Trophoblast cell (in vitro differentiated cells and primary cell): ENCODE data around the gene MYO3A.

Experiments
- DNase-seq, 2 donors: peaks; one replicate each; pipeline ENCODE4 v3.0.0-alpha.2; 2016
- H2AFZ ChIP-seq: 2 replicates; pipeline ENCODE4 v1.6.1; 2013; ENCODE audit warnings: low read length, moderate library complexity, mild to moderate bottlenecking; ENCODE audit not compliant: insufficient read depth, poor library complexity
- H2AK5ac ChIP-seq: 2 replicates; pipeline ENCODE4 v1.6.1; 2013; ENCODE audit warnings: mild to moderate bottlenecking, low read length
- H2BK120ac ChIP-seq: 2 replicates; pipeline ENCODE4 v1.6.1; 2013; ENCODE audit warnings: low read length, mild to moderate bottlenecking, moderate library complexity; ENCODE audit not compliant: insufficient read depth, poor library complexity
- H2BK12ac ChIP-seq: 2 replicates; pipeline ENCODE4 v1.6.1; 2013; ENCODE audit warnings: mild to moderate bottlenecking, low read length, moderate library complexity
- H2BK5ac ChIP-seq: 2 replicates; pipeline ENCODE4 v1.6.1; 2013; ENCODE audit warnings: low read length, low read depth, moderate library complexity, mild to moderate bottlenecking; ENCODE audit not compliant: poor library complexity
- H3K14ac ChIP-seq: 2 replicates; pipeline ENCODE4 v1.6.1; 2013; ENCODE audit warnings: mild to moderate bottlenecking, low read length
- H3K18ac ChIP-seq: 2 replicates; pipeline ENCODE4 v1.6.1; 2013; ENCODE audit warnings: mild to moderate bottlenecking, low read length
- H3K23ac ChIP-seq: 2 replicates; pipeline ENCODE4 v1.6.1; 2013; ENCODE audit warnings: low read length
- H3K27ac ChIP-seq: 2 replicates; pipeline ENCODE4 v1.5.1; 2013; ENCODE audit warnings: low read depth, mild to moderate bottlenecking, inconsistent platforms, low read length, moderate library complexity
- H3K27me3 ChIP-seq: 2 replicates; pipeline ENCODE4 v1.6.1; 2013; ENCODE audit warnings: inconsistent platforms, mild to moderate bottlenecking, low read length, moderate library complexity; ENCODE audit not compliant: insufficient read depth
- H3K36me3 ChIP-seq, 2 experiments: 1 replicate in 1 of 2; 2 replicates in 1 of 2; pipeline ENCODE4 v1.6.1; 2013; ENCODE audit warnings: low read length in 2 of 2, mild to moderate bottlenecking in 2 of 2, moderate library complexity in 1 of 2; ENCODE audit not compliant: insufficient read depth in 2 of 2, control insufficient read depth in 1 of 2
- H3K4ac ChIP-seq: 2 replicates; pipeline ENCODE4 v1.6.1; 2013; ENCODE audit warnings: low read depth, mild to moderate bottlenecking, low read length, moderate library complexity
- H3K4me1 ChIP-seq, 2 experiments: 1 replicate in 1 of 2; 2 replicates in 1 of 2; pipeline ENCODE4 v1.6.1; 2013; ENCODE audit warnings: low read length in 2 of 2, mild to moderate bottlenecking in 2 of 2, moderate library complexity in 1 of 2; ENCODE audit not compliant: insufficient read depth in 2 of 2, control insufficient read depth in 1 of 2
- H3K4me2 ChIP-seq: 2 replicates; pipeline ENCODE4 v1.6.1; 2013; ENCODE audit warnings: inconsistent platforms, mild to moderate bottlenecking, low read length, moderate library complexity
- H3K4me3 ChIP-seq: 2 replicates; pipeline ENCODE4 v1.5.1; 2013; ENCODE audit warnings: mild to moderate bottlenecking, low read depth, low read length, inconsistent platforms
- H3K79me1 ChIP-seq: one replicate; pipeline ENCODE4 v1.6.1; 2013; ENCODE audit warnings: low read length
- H3K79me2 ChIP-seq: 2 replicates; pipeline ENCODE4 v1.6.1; 2013; ENCODE audit warnings: low read length, mild to moderate bottlenecking; ENCODE audit not compliant: control insufficient read depth, insufficient read depth, poor library complexity
- H3K9ac ChIP-seq: 2 replicates; pipeline ENCODE4 v1.6.1; 2013; ENCODE audit warnings: mild to moderate bottlenecking, low read length
- H3K9me3 ChIP-seq: 2 replicates; pipeline ENCODE4 v1.6.1; 2013; ENCODE audit warnings: low read depth, mild to moderate bottlenecking, control low read depth, inconsistent platforms, low read length; ENCODE audit not compliant: insufficient read depth
- H4K12ac ChIP-seq: 2 replicates; pipeline ENCODE4 v1.6.1; 2013; ENCODE audit warnings: low read depth, mild to moderate bottlenecking, low read length, moderate library complexity
- H4K8ac ChIP-seq: 2 replicates; pipeline ENCODE4 v1.6.1; 2013; ENCODE audit warnings: low read depth, mild to moderate bottlenecking, low read length, moderate library complexity
- H4K91ac ChIP-seq: one replicate; pipeline ENCODE4 v1.6.1; 2013; ENCODE audit warnings: low read depth, mild to moderate bottlenecking, low read length, moderate library complexity
- WGBS: extraction: QIAGEN DNeasy Blood & Tissue Kit; methylation state at CpG from one replicate; pipeline ENCODE4 v1.1.7; 2013; ENCODE audit warnings: missing lambda C conversion rate; ENCODE audit not compliant: insufficient read length, insufficient coverage; ENCODE audit errors: extremely low coverage; 5-methylcytosine and 5-hydroxymethylcytosine counted together

Gene MYO3A

GRCh38 chr10:25895856-25896255 is 38.2 kb upstream of the MYO3A start:
- H2BK120ac ChIP-seq = no peak overlapping the region
- no peak overlapping the region for H3K4ac ChIP-seq
- no peaks in the 10 kb centered on the region for H3K36me3 ChIP-seq
- no CpG with 5 or more reads among the region's 5 CpGs for WGBS
- no peak overlapping the region for H2AFZ ChIP-seq
- H3K79me1 ChIP-seq = no peaks in the 10 kb centered on the region
- no peaks in the 10 kb centered on the region for H3K4me1 ChIP-seq
- H3K27me3 ChIP-seq = no peaks in the 10 kb centered on the region
- no peak overlapping the region for H3K23ac ChIP-seq
- H2AK5ac ChIP-seq = no peak overlapping the region
- H3K27ac ChIP-seq = no peak overlapping the region
- no peak overlapping the region for H3K4me2 ChIP-seq
- H2BK12ac ChIP-seq = no peak overlapping the region
- H3K18ac ChIP-seq = no peak overlapping the region
- no peak overlapping the region for H3K4me3 ChIP-seq
- no peak overlapping the region for H2BK5ac ChIP-seq
- no peaks in the 10 kb centered on the region for H3K79me2 ChIP-seq
- DNase-seq = no peak
- H3K14ac ChIP-seq = no peak overlapping the region
- peaks cover 4% of the 10 kb centered on the region for H3K9me3 ChIP-seq
- no peak overlapping the region for H3K9ac ChIP-seq
- H4K91ac ChIP-seq = no peak overlapping the region
- H4K12ac ChIP-seq = no peak overlapping the region
- no peak overlapping the region for H4K8ac ChIP-seq

- H3K4me1 ChIP-seq = no peaks in the 10 kb centered on the region
- no peak overlapping the region for H4K12ac ChIP-seq
- H3K79me2 ChIP-seq = no peaks in the 10 kb centered on the region
- H3K4me3 ChIP-seq = no peak overlapping the region
- H3K4ac ChIP-seq = no peak overlapping the region
- H3K36me3 ChIP-seq = no peaks in the 10 kb centered on the region
- H2AFZ ChIP-seq = no peak overlapping the region
- no peak overlapping the region for H2BK120ac ChIP-seq
- H3K4me2 ChIP-seq = no peak overlapping the region
- H2AK5ac ChIP-seq = no peak overlapping the region
- H3K79me1 ChIP-seq = no peaks in the 10 kb centered on the region
- no peak overlapping the region for H2BK5ac ChIP-seq
- no CpG with 5 or more reads among the region's 3 CpGs for WGBS
- no peak overlapping the region for H4K8ac ChIP-seq
- no peak overlapping the region for H3K27ac ChIP-seq
- no peak overlapping the region for H3K9ac ChIP-seq
- no peak overlapping the region for H3K23ac ChIP-seq
- H3K14ac ChIP-seq = no peak overlapping the region
- DNase-seq = no peak
- H3K9me3 ChIP-seq = peaks cover 3% of the 10 kb centered on the region
- no peak overlapping the region for H2BK12ac ChIP-seq
- H3K18ac ChIP-seq = no peak overlapping the region
- H4K91ac ChIP-seq = no peak overlapping the region
- H3K27me3 ChIP-seq = no peaks in the 10 kb centered on the region
Observed at GRCh38 chr10:25896421-25896820, 37.6 kb upstream of the MYO3A start.

- Histone ChIP-seq H3K9ac (no peak overlapping the region), H3K27ac (no peak overlapping the region), H2BK120ac (no peak overlapping the region), H4K91ac (no peak overlapping the region), H3K4me3 (no peak overlapping the region), H2BK5ac (no peak overlapping the region), H3K79me1 (no peaks in the 10 kb centered on the region), H3K4me2 (no peak overlapping the region), H3K36me3 (no peaks in the 10 kb centered on the region), H3K27me3 (no peaks in the 10 kb centered on the region), H3K14ac (no peak overlapping the region), H3K79me2 (no peaks in the 10 kb centered on the region), H4K12ac (no peak overlapping the region), H3K4ac (no peak overlapping the region), H3K23ac (no peak overlapping the region), H3K4me1 (no peaks in the 10 kb centered on the region), H2AK5ac (no peak overlapping the region), H2BK12ac (no peak overlapping the region), H4K8ac (no peak overlapping the region), H2AFZ (no peak overlapping the region), H3K18ac (no peak overlapping the region), H3K9me3 (no peaks in the 10 kb centered on the region)
- no CpG with 5 or more reads among the region's 3 CpGs for WGBS
- no peak for DNase-seq
Observed at GRCh38 chr10:25899304-25899703, 34.7 kb upstream of the MYO3A start.

GRCh38 chr10:25901199-25901598 is 32.8 kb upstream of the MYO3A start:
- H3K14ac ChIP-seq = no peak overlapping the region
- WGBS = no CpG with 5 or more reads among the region's 4 CpGs

More at GRCh38 chr10:25901199-25901598, 32.8 kb upstream of the MYO3A start:
- Histone ChIP-seq H3K9ac (no peak overlapping the region), H2AK5ac (no peak overlapping the region), H3K4me2 (no peak overlapping the region), H3K9me3 (no peaks in the 10 kb centered on the region), H3K23ac (no peak overlapping the region), H3K79me2 (no peaks in the 10 kb centered on the region), H4K91ac (no peak overlapping the region), H3K18ac (no peak overlapping the region), H3K27ac (no peak overlapping the region), H4K12ac (no peak overlapping the region), H3K27me3 (no peaks in the 10 kb centered on the region), H3K4me1 (no peaks in the 10 kb centered on the region), H3K79me1 (no peaks in the 10 kb centered on the region), H2BK5ac (no peak overlapping the region), H2BK12ac (no peak overlapping the region), H4K8ac (no peak overlapping the region), H3K4me3 (no peak overlapping the region), H2AFZ (no peak overlapping the region), H2BK120ac (no peak overlapping the region), H3K4ac (no peak overlapping the region), H3K36me3 (no peaks in the 10 kb centered on the region)
- no peak for DNase-seq
